Natural killer cell (primary cell): Measurements from ENCODE around the gene DRAM2. TPM values are rescaled to one million over a fixed set of nuclear protein-coding genes. Genes with fewer than 3 reads are reported as not detected.

ENCODE experiments used
- ATAC-seq, 3 donors: fragments of 150-1000 bp in 2 of 3; fragments of 200-7000 bp in 1 of 3; cut with Tn5 transposase; 1 replicate in 1 of 3; 2 replicates in 2 of 3; pipeline ENCODE4 v1.10.0; 2021; ENCODE audit warnings: mild to moderate bottlenecking in 2 of 3, moderate library complexity in 2 of 3
- DNase-seq, 2 donors: peaks; one replicate each; pipeline versions ENCODE4 v3.0.0 to v3.0.0-alpha.2; 2013 to 2021; ENCODE audit warnings: mixed read lengths in 1 of 2
- H3K27ac ChIP-seq: one replicate; pipeline ENCODE4 v1.5.1; 2013; ENCODE audit warnings: mild to moderate bottlenecking, low read length
- H3K27me3 ChIP-seq: one replicate; pipeline ENCODE4 v1.6.1; 2013; ENCODE audit warnings: low read length; ENCODE audit not compliant: control insufficient read depth, insufficient read depth
- H3K36me3 ChIP-seq: one replicate; pipeline ENCODE4 v1.6.1; 2013; ENCODE audit warnings: low read length; ENCODE audit not compliant: control insufficient read depth, insufficient read depth
- H3K4me1 ChIP-seq: one replicate; pipeline ENCODE4 v1.6.1; 2013; ENCODE audit warnings: low read length; ENCODE audit not compliant: control insufficient read depth, insufficient read depth
- H3K4me3 ChIP-seq: one replicate; pipeline ENCODE4 v1.5.1; 2013; ENCODE audit warnings: low read length
- H3K9me3 ChIP-seq: one replicate; pipeline ENCODE4 v1.6.1; 2013; ENCODE audit warnings: low read length; ENCODE audit not compliant: control insufficient read depth, insufficient read depth
- H3K27ac Mint-ChIP-seq, 2 donors: one replicate each; pipeline ENCODE4 v1.8.0; 2022; ENCODE audit warnings: mild to moderate bottlenecking in 2 of 2, mixed read lengths in 2 of 2, moderate library complexity in 1 of 2
- H3K27me3 Mint-ChIP-seq, 2 donors: one replicate each; pipeline ENCODE4 v1.8.0; 2022; ENCODE audit warnings: low read depth in 2 of 2, mixed read lengths in 2 of 2
- H3K36me3 Mint-ChIP-seq: one replicate; pipeline ENCODE4 v1.8.0; 2022; ENCODE audit warnings: mixed read lengths
- H3K4me1 Mint-ChIP-seq, 2 donors: one replicate each; pipeline ENCODE4 v1.8.0; 2022; ENCODE audit warnings: mixed read lengths in 2 of 2
- H3K4me3 Mint-ChIP-seq: one replicate; pipeline ENCODE4 v1.8.0; 2022; ENCODE audit warnings: mild to moderate bottlenecking, moderate library complexity, mixed read lengths
- H3K9me3 Mint-ChIP-seq, 2 donors: one replicate each; pipeline ENCODE4 v1.8.0; 2022; ENCODE audit warnings: mixed read lengths in 2 of 2
- CTCF ChIP-seq: fragments of 200-600 bp; IDR thresholded peaks from one replicate; pipeline ENCODE4 v1.8.0; 2022; ENCODE audit warnings: antibody characterized with exemption
- WGBS: methylation state at CpG from one replicate; pipeline ENCODE4 v1.1.7; 2013; ENCODE audit warnings: missing lambda C conversion rate; ENCODE audit not compliant: insufficient coverage; 5-methylcytosine and 5-hydroxymethylcytosine counted together
- intact Hi-C: fragments of 100-400 bp; cut with micrococcal nuclease; formaldehyde crosslinking; loops from one replicate; pipeline ENCODE4 v1.14.2; 2022
- total RNA-seq, 4 donors: library from RNA; stranded (reverse); fragments of 120-200 nt in 1 of 4; gene quantifications; one replicate each; pipeline versions ENCODE4 v1.2.3 to v1.2.4, GENCODE V29; 2013 to 2022

DRAM2 gene
- total RNA-seq, 3 donors from 2014 or later (not counting 1 experiment from before 2014, with no cell fraction given): 35.8 to 40.8 (median 36.4) TPM

- Histone ChIP-seq H3K27me3 (no peaks in the 10 kb centered on the region), H3K36me3 (peaks cover 47% of the 10 kb centered on the region), H3K27ac (no peak overlapping the region), H3K9me3 (no peaks in the 10 kb centered on the region), H3K4me3 (no peak overlapping the region), H3K4me1 (no peaks in the 10 kb centered on the region)
- H3K27ac Mint-ChIP-seq: peak overlapping the region; percentile 35 to 60
- TF ChIP-seq CTCF: no peak
- no peaks in the 10 kb centered on the region for H3K27me3 Mint-ChIP-seq
- H3K9me3 Mint-ChIP-seq: no peaks in the 10 kb centered on the region
- peaks cover 22% of the 10 kb centered on the region for H3K36me3 Mint-ChIP-seq
- no peak for DNase-seq
- intact Hi-C loops: no loop called here
- no peak for ATAC-seq
- H3K4me3 Mint-ChIP-seq: no peak overlapping the region
- H3K4me1 Mint-ChIP-seq: peaks cover 49 to 62% of the 10 kb centered on the region in 2 donors
- WGBS: 93% methylated on average over 4 of the region's 5 CpGs
Observed at GRCh38 chr1:111154021-111154999, 14.4 kb upstream of the DRAM2 start.

- Histone ChIP-seq H3K27me3 (no peaks in the 10 kb centered on the region), H3K36me3 (peaks cover 54% of the 10 kb centered on the region), H3K4me3 (no peak overlapping the region), H3K9me3 (no peaks in the 10 kb centered on the region), H3K4me1 (no peaks in the 10 kb centered on the region), H3K27ac (no peak overlapping the region)
- H3K9me3 Mint-ChIP-seq: no peaks in the 10 kb centered on the region
- intact Hi-C loops: no loop called here
- 7% methylated on average over 2 of the region's 3 CpGs for WGBS
- no peaks in the 10 kb centered on the region for H3K27me3 Mint-ChIP-seq
- H3K4me3 Mint-ChIP-seq: peak overlapping the region; percentile 25
- H3K4me1 Mint-ChIP-seq: peaks cover 61 to 76% of the 10 kb centered on the region in 2 donors
- peaks cover 28% of the 10 kb centered on the region for H3K36me3 Mint-ChIP-seq
- peak overlapping the region; percentile 50 to 67 for H3K27ac Mint-ChIP-seq
- no peak for TF ChIP-seq CTCF
- DNase-seq: no peak
- no peak for ATAC-seq
Observed at GRCh38 chr1:111151838-111152237, 11.9 kb upstream of the DRAM2 start.

DNA sequence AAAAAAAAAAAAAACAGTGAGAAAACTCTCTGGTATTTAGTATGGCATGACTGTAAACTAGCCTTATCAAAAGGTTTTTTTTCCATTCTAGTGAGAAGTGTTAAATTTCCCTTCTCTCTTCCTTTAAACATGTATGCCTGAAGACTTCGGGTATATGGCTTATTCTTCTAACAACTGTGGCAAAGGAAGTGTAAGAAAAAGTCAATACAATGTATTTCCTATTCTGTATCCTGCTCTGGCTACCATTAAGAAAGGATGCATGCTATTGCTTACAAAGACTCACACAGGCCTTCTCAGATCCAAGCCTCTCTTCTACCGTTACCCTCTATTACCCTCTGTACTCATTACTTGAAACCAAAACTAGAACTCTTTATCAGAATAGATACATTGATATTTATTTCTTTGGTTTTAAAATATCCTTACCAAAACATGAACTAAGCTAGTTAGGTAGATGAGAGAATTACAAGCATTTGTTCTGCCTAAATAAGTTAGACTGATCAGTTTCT is 8.5 kb upstream of the DRAM2 start:
- peak overlapping the region; percentile 27 to 71 for H3K27ac Mint-ChIP-seq
- ATAC-seq (no peak), DNase-seq (no peak)
- H3K9me3 ChIP-seq: no peaks in the 10 kb centered on the region
- intact Hi-C loops: no loop called here
- H3K36me3 ChIP-seq: peaks cover 36% of the 10 kb centered on the region
- no peaks in the 10 kb centered on the region for H3K27me3 ChIP-seq
- H3K9me3 Mint-ChIP-seq: no peaks in the 10 kb centered on the region
- 100% methylated on average over 1 of the region's 2 CpGs for WGBS
- H3K27me3 Mint-ChIP-seq: no peaks in the 10 kb centered on the region
- peaks cover 15% of the 10 kb centered on the region for H3K36me3 Mint-ChIP-seq
- no peak overlapping the region for H3K27ac ChIP-seq
- H3K4me3 Mint-ChIP-seq: no peak overlapping the region
- TF ChIP-seq CTCF: no peak
- peaks cover 60 to 64% of the 10 kb centered on the region in 2 donors for H3K4me1 Mint-ChIP-seq
- H3K4me3 ChIP-seq: no peak overlapping the region
- no peaks in the 10 kb centered on the region for H3K4me1 ChIP-seq
